ENCODE measurements around the gene PLK3. TPM values are rescaled to one million over a fixed set of nuclear protein-coding genes. Genes with fewer than 3 reads are reported as not detected.

The PLK3 gene
- polyA plus RNA-seq, 1 donor (not counting 4 experiments of a cell fraction or from before 2014, with no cell fraction given) = 34.0 TPM

- H3K79me2 ChIP-seq (ENCODE audit: control insufficient read depth, insufficient read depth, low read length) = no peaks in the 10 kb centered on the region
- dilution Hi-C loops (cut with MboI; ENCODE audit: extremely low pct_ligation_motif_present, low sequenced_read_pairs) = no loop called here
- H3K27ac ChIP-seq (ENCODE audit: control insufficient read depth, insufficient read depth, low read length) = no peak overlapping the region
- H3K27me3 ChIP-seq (ENCODE audit: control insufficient read depth, extremely low read depth, insufficient read depth, low read length) = no peaks in the 10 kb centered on the region
- H3K36me3 ChIP-seq (ENCODE audit: control insufficient read depth in 2 of 2, extremely low read depth in 1 of 2, insufficient read depth in 2 of 2, low read length in 2 of 2) = no peaks in the 10 kb centered on the region
- H3K9me3 ChIP-seq (ENCODE audit: control insufficient read depth, low read depth, low read length) = no peaks in the 10 kb centered on the region
- TF ChIP-seq CTCF (optimal IDR thresholded peaks at IDR 0.05 in 1 of 3, IDR thresholded peaks at IDR 0.05 in 1 of 3, conservative IDR thresholded peaks at IDR 0.05 in 1 of 3; ENCODE audit: extremely low read depth in 1 of 3, insufficient read depth in 2 of 3, low read length in 3 of 3) (no peak), EZH2 (IDR thresholded peaks at IDR 0.05; ENCODE audit: low read length) (no peak)
- H3K4me2 ChIP-seq (ENCODE audit: control insufficient read depth, extremely low read depth, insufficient read depth, low read depth, low read length) = no peak overlapping the region
- H3K9ac ChIP-seq (ENCODE audit: control insufficient read depth, extremely low read depth, insufficient read depth, low read length) = no peak overlapping the region
- H4K20me1 ChIP-seq (ENCODE audit: control insufficient read depth, extremely low read depth, insufficient read depth, low read length) = no peaks in the 10 kb centered on the region
- DNase-seq (ENCODE audit: low read depth, low spot score) (no peak), FAIRE-seq (no peak)
- H3K9me1 ChIP-seq (ENCODE audit: control insufficient read depth, extremely low read depth, insufficient read depth, low read length) = no peaks in the 10 kb centered on the region
- H3K4me3 ChIP-seq (ENCODE audit: control insufficient read depth in 2 of 3, extremely low read depth in 1 of 3, insufficient read depth in 2 of 3, low read depth in 1 of 3, low read length in 3 of 3) = no peak overlapping the region
- H2AFZ ChIP-seq (ENCODE audit: control insufficient read depth, low read length) = no peak overlapping the region
- peaks cover 7% of the 10 kb centered on the region for H3K4me1 ChIP-seq (ENCODE audit: control insufficient read depth, extremely low read depth, insufficient read depth, low read length)
Observed at GRCh38 chr1:44849575-44850132, 49.5 kb downstream of the PLK3 start.

GRCh38 chr1:44851308-44851707 lies 51.1 kb downstream of the PLK3 start:
- dilution Hi-C loops (cut with MboI; ENCODE audit: extremely low pct_ligation_motif_present, low sequenced_read_pairs) = no loop called here
- Histone ChIP-seq H3K4me2 (ENCODE audit: control insufficient read depth, extremely low read depth, insufficient read depth, low read depth, low read length) (no peak overlapping the region), H3K4me1 (ENCODE audit: control insufficient read depth, extremely low read depth, insufficient read depth, low read length) (peaks cover 7% of the 10 kb centered on the region), H3K27ac (ENCODE audit: control insufficient read depth, insufficient read depth, low read length) (no peak overlapping the region), H3K9me3 (ENCODE audit: control insufficient read depth, low read depth, low read length) (no peaks in the 10 kb centered on the region), H3K9me1 (ENCODE audit: control insufficient read depth, extremely low read depth, insufficient read depth, low read length) (no peaks in the 10 kb centered on the region), H2AFZ (ENCODE audit: control insufficient read depth, low read length) (no peak overlapping the region), H3K9ac (ENCODE audit: control insufficient read depth, extremely low read depth, insufficient read depth, low read length) (no peak overlapping the region), H3K4me3 (ENCODE audit: control insufficient read depth in 2 of 3, extremely low read depth in 1 of 3, insufficient read depth in 2 of 3, low read depth in 1 of 3, low read length in 3 of 3) (no peak overlapping the region), H3K36me3 (ENCODE audit: control insufficient read depth in 2 of 2, extremely low read depth in 1 of 2, insufficient read depth in 2 of 2, low read length in 2 of 2) (no peaks in the 10 kb centered on the region), H4K20me1 (ENCODE audit: control insufficient read depth, extremely low read depth, insufficient read depth, low read length) (no peaks in the 10 kb centered on the region), H3K27me3 (ENCODE audit: control insufficient read depth, extremely low read depth, insufficient read depth, low read length) (no peaks in the 10 kb centered on the region), H3K79me2 (ENCODE audit: control insufficient read depth, insufficient read depth, low read length) (no peaks in the 10 kb centered on the region)
- DNase-seq (ENCODE audit: low read depth, low spot score) (no peak), FAIRE-seq (no peak)
- no peak for TF ChIP-seq CTCF (optimal IDR thresholded peaks at IDR 0.05 in 1 of 3, IDR thresholded peaks at IDR 0.05 in 1 of 3, conservative IDR thresholded peaks at IDR 0.05 in 1 of 3; ENCODE audit: extremely low read depth in 1 of 3, insufficient read depth in 2 of 3, low read length in 3 of 3)
